A549 (cell line): ENCODE results near the gene SLC17A1. TPM values are rescaled to one million over a fixed set of nuclear protein-coding genes. Genes with fewer than 3 reads are reported as not detected.

Experiments
- ATAC-seq, 2 experiments: fragments of 200-7000 bp in 1 of 2; fragments of >200 bp in 1 of 2; cut with Nextera tagmentation in 1 of 2; cut with Tn5 transposase in 1 of 2; 3 replicates each; pipeline versions ENCODE4 v1.8.0 to v1.9.1; 2018 to 2020; ENCODE audit warnings: mild to moderate bottlenecking in 1 of 2, moderate library complexity in 1 of 2
- CTCF ChIA-PET: fragments of 300-600 bp; sonication (Branson Sonifier 250); formaldehyde crosslinking; extraction: SDS; loops from one replicate; lab custom pipeline; 2021; ENCODE audit warnings: antibody characterized with exemption, inconsistent platforms; lab: Yijun Ruan, JAX
- POLR2A ChIA-PET: fragments of 350-600 bp; formaldehyde crosslinking; extraction: SDS; loops from one replicate; lab custom pipeline; 2021; ENCODE audit warnings: antibody characterized with exemption, inconsistent platforms; lab: Yijun Ruan, JAX
- DNase-seq, 2 experiments: peaks; one replicate each; pipeline versions ENCODE4 v3.0.0 to v3.0.0-alpha.2; 2011 to 2016; ENCODE audit warnings: low read depth in 1 of 2, low spot score in 1 of 2
- FAIRE-seq: peaks from 2 replicates; lab custom pipeline; 2011; peaks lifted over from hg19 to GRCh38; lab: Jason Lieb, UNC
- H3K27ac ChIP-seq, 2 experiments: fragments of >200 bp; sonication (Bioruptor Twin); formaldehyde crosslinking; 3 replicates each; pipeline ENCODE4 v1.5.1; 2016 to 2017
- H3K4me1 ChIP-seq: fragments of >200 bp; sonication (Bioruptor Twin); formaldehyde crosslinking; 3 replicates; pipeline ENCODE4 v1.6.1; 2016
- H3K4me2 ChIP-seq: fragments of >200 bp; sonication (Bioruptor Twin); formaldehyde crosslinking; 3 replicates; pipeline ENCODE4 v1.6.1; 2016
- H3K4me3 ChIP-seq: fragments of >200 bp; sonication (Bioruptor Twin); formaldehyde crosslinking; 3 replicates; pipeline ENCODE4 v1.5.1; 2016
- H3K9me3 ChIP-seq: fragments of >200 bp; sonication (Bioruptor Twin); formaldehyde crosslinking; 3 replicates; pipeline ENCODE4 v1.6.1; 2016
- BHLHE40 ChIP-seq: IDR thresholded peaks from 2 replicates; pipeline ENCODE4 v1.6.1; 2012; ENCODE audit warnings: low read depth, low read length, inconsistent platforms
- CBX8 ChIP-seq: fragments of 200-600 bp; sonication (generic); IDR thresholded peaks from 2 replicates; pipeline ENCODE4 v1.6.1; 2016
- CHD4 ChIP-seq: fragments of 200-600 bp; sonication (generic); IDR thresholded peaks from 2 replicates; pipeline ENCODE4 v1.6.1; 2016; ENCODE audit warnings: antibody characterized with exemption, mild to moderate bottlenecking, borderline replicate concordance
- E2F6 ChIP-seq: IDR thresholded peaks from 2 replicates; pipeline ENCODE4 v1.6.1; 2012; ENCODE audit warnings: low read depth, borderline replicate concordance
- EP300 ChIP-seq, 2 experiments: fragments of >200 bp; sonication (Bioruptor Twin); formaldehyde crosslinking; IDR thresholded peaks; 2 replicates in 1 of 2; 3 replicates in 1 of 2; pipeline ENCODE4 v1.6.1; 2016 to 2017
- GATA3 ChIP-seq: IDR thresholded peaks from 2 replicates; pipeline ENCODE4 v1.6.1; 2012; ENCODE audit warnings: borderline replicate concordance
- HDAC2 ChIP-seq: fragments of 200-600 bp; sonication (generic); IDR thresholded peaks from 2 replicates; pipeline ENCODE4 v1.6.1; 2016
- HEYL ChIP-seq: fragments of 250-450 bp; sonication (Bioruptor Pico); IDR thresholded peaks from 2 replicates; pipeline ENCODE4 v1.8.0; 2021; ENCODE audit warnings: mild to moderate bottlenecking, moderate library complexity
- HOXB5 ChIP-seq: fragments of 250-450 bp; sonication (Bioruptor Pico); IDR thresholded peaks from 2 replicates; pipeline ENCODE4 v1.5.0; 2020; ENCODE audit warnings: mild to moderate bottlenecking, moderate library complexity
- JUN ChIP-seq, 2 experiments: fragments of >200 bp; sonication (Bioruptor Twin); formaldehyde crosslinking; IDR thresholded peaks; 2 replicates in 1 of 2; 3 replicates in 1 of 2; pipeline ENCODE4 v1.6.1; 2016 to 2017
- JUNB ChIP-seq: fragments of >200 bp; sonication (Bioruptor Twin); formaldehyde crosslinking; IDR thresholded peaks from 2 replicates; pipeline ENCODE4 v1.6.1; 2016
- KDM1A ChIP-seq: fragments of 200-600 bp; sonication (generic); IDR thresholded peaks from 2 replicates; pipeline ENCODE4 v1.6.1; 2016; ENCODE audit warnings: low read depth, mild to moderate bottlenecking
- MAFK ChIP-seq: fragments of 450-650 bp; IDR thresholded peaks from 2 replicates; pipeline ENCODE4 v1.6.1; 2014; ENCODE audit not compliant: partially characterized antibody
- MYC ChIP-seq: IDR thresholded peaks from 2 replicates; pipeline ENCODE4 v1.6.1; 2012; ENCODE audit warnings: mild to moderate bottlenecking, inconsistent platforms, low read length, improper control_type of control experiment, borderline replicate concordance
- NPAS2 ChIP-seq: fragments of 250-450 bp; sonication (Bioruptor Pico); IDR thresholded peaks from 2 replicates; pipeline ENCODE4 v1.8.0; 2022; ENCODE audit warnings: mild to moderate bottlenecking, moderate library complexity, borderline replicate concordance
- NR3C1 ChIP-seq: fragments of >200 bp; sonication (Bioruptor Twin); formaldehyde crosslinking; IDR thresholded peaks from 3 replicates; pipeline ENCODE4 v1.6.1; 2017
- PBX3 ChIP-seq: IDR thresholded peaks from 2 replicates; pipeline ENCODE4 v1.6.1; 2012
- RAD21 ChIP-seq, 2 experiments: fragments of >200 bp in 1 of 2; sonication (Bioruptor Twin) in 1 of 2; formaldehyde crosslinking in 1 of 2; IDR thresholded peaks in 1 of 2; conservative IDR thresholded peaks in 1 of 2; 2 replicates in 1 of 2; 3 replicates in 1 of 2; pipeline ENCODE4 v1.6.1; 2012 to 2018; ENCODE audit warnings: inconsistent platforms in 1 of 2
- RNF2 ChIP-seq: fragments of 200-600 bp; sonication (generic); IDR thresholded peaks from 2 replicates; pipeline ENCODE4 v1.6.1; 2016; ENCODE audit warnings: low read depth, mild to moderate bottlenecking, antibody characterized with exemption, moderate library complexity, borderline replicate concordance
- SMC3 ChIP-seq: fragments of >200 bp; sonication (Bioruptor Twin); formaldehyde crosslinking; IDR thresholded peaks from 3 replicates; pipeline ENCODE4 v1.6.1; 2018; ENCODE audit warnings: inconsistent platforms
- TFCP2L1 ChIP-seq: fragments of 250-450 bp; sonication (Bioruptor Pico); IDR thresholded peaks from 2 replicates; pipeline ENCODE4 v1.5.0; 2021; ENCODE audit warnings: mild to moderate bottlenecking
- TP53 ChIP-seq: fragments of 250-450 bp; sonication (Bioruptor Pico); IDR thresholded peaks from 2 replicates; pipeline ENCODE4 v1.5.0; 2021; ENCODE audit warnings: mild to moderate bottlenecking, moderate library complexity
- ZSCAN20 ChIP-seq: fragments of 250-450 bp; sonication (Bioruptor Pico); IDR thresholded peaks from 2 replicates; pipeline ENCODE4 v1.8.0; 2022; ENCODE audit warnings: mild to moderate bottlenecking, moderate library complexity
- WGBS: methylation state at CpG from one replicate; pipeline ENCODE4 v1.1.6; 2017; ENCODE audit errors: missing lambda C conversion rate; 5-methylcytosine and 5-hydroxymethylcytosine counted together
- polyA minus RNA-seq: library from RNA; depleted of rRNA, polyadenylated mRNA; stranded (reverse); fragments of >200 nt; gene quantifications from 2 replicates; pipeline ENCODE4 v1.2.3, GENCODE V29; 2011; rRNA and poly(A)+ RNA removed
- polyA plus RNA-seq, 4 experiments: library from polyadenylated mRNA; depleted of rRNA in 3 of 4; stranded (reverse); fragments of >200 nt; fragmentation: RNase III in 1 of 4; extraction: RNeasy Plus Mini Kit Qiagen cat#74134 plus additional on column Dnase treatment in 1 of 4; gene quantifications; 2 replicates in 3 of 4; 3 replicates in 1 of 4; pipeline ENCODE4 v1.2.3, GENCODE V29; 2011 to 2017
- TF ChIP-seq, protein P1 (sequence below): IDR thresholded peaks from 2 replicates; pipeline ENCODE4 v1.6.1; 2012

Gene SLC17A1, protein sequence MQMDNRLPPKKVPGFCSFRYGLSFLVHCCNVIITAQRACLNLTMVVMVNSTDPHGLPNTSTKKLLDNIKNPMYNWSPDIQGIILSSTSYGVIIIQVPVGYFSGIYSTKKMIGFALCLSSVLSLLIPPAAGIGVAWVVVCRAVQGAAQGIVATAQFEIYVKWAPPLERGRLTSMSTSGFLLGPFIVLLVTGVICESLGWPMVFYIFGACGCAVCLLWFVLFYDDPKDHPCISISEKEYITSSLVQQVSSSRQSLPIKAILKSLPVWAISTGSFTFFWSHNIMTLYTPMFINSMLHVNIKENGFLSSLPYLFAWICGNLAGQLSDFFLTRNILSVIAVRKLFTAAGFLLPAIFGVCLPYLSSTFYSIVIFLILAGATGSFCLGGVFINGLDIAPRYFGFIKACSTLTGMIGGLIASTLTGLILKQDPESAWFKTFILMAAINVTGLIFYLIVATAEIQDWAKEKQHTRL
- polyA plus RNA-seq (2011; rRNA removed) (1.1 and 1.2 TPM in 2 replicates), polyA plus RNA-seq (2017; fragmentation: RNase III; extraction: RNeasy Plus Mini Kit Qiagen cat#74134 plus additional on column Dnase treatment) (0.51 to 0.79 TPM (median 0.57 TPM) in 3 replicates), polyA minus RNA-seq (0.37 and 0.39 TPM in 2 replicates)
- 0.07 and 0.10 TPM in 2 replicates for polyA plus RNA-seq (2012; cell fraction: cytosol; rRNA removed)
- polyA plus RNA-seq (2012; cell fraction: nucleus; rRNA removed): 0.12 and 0.58 TPM in 2 replicates

DNA sequence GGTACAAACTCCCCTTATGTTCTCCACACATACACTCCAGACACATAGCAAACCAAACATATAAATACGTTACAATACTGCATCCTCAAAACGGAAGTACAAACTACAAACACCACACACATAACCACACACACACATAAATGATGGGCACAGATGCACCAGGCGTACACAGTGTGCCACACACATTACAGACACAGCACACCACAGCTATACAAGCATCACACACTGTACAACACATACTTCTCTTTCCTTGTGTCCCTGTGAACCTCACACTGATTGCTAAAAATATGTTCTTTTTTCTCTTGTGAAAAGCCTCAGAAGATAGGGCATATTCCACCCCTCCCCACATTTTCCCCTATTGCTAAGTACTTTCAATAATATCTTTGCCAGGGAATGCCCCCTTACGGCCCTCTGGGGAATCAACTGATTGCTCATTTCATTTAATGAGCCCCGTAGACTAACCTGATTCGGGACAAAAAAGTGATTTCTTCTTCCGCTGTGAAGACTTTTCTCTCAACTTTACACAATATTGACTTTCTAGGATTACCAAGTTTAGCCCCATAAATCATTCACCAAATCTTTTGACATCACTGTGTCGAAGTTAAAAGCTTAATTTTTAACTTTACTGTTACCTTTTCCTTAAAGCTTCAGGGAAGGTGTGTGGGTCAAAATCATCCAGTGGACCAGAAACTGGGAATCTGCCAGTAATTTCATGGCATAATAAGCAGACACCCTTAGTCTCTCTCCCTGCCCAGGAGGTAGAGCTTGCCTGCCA, at the start of gene SLC17A1:
Gene SLC17A1 (minus strand): TSS at position 521 of the 775 bp plus-strand sequence. CDS start 1,495 bp downstream, outside the sequence.
- TF ChIP-seq GATA3 (no peak), BHLHE40 (no peak), JUN (IDR thresholded peaks at IDR 0.05) (no peak)
- 19% methylated on average over 8 of the region's 8 CpGs for WGBS
- H3K4me1 ChIP-seq: peaks cover 28% of the 10 kb centered on the region
- peak in 1 of 2 experiments; percentile 16 for DNase-seq
- H3K27ac ChIP-seq: peak within 1 kb of the TSS; percentile 72 to 81
- CTCF ChIA-PET: interaction anchor here (0.6 kb wide), 2 partner anchors 38 to 464 kb away, joined by 3 to 4 read pairs; no protein-coding TSS in a partner anchor
- H3K4me2 ChIP-seq: peak within 1 kb of the TSS; percentile 69
- peak; percentile 24 to 59; a peak in 3 of 6 replicates for ATAC-seq
- no peak within 1 kb of the TSS for H3K4me3 ChIP-seq
- H3K9me3 ChIP-seq: no peaks in the 10 kb centered on the region
- no peak for FAIRE-seq
- POLR2A ChIA-PET: no interaction called here

DNA sequence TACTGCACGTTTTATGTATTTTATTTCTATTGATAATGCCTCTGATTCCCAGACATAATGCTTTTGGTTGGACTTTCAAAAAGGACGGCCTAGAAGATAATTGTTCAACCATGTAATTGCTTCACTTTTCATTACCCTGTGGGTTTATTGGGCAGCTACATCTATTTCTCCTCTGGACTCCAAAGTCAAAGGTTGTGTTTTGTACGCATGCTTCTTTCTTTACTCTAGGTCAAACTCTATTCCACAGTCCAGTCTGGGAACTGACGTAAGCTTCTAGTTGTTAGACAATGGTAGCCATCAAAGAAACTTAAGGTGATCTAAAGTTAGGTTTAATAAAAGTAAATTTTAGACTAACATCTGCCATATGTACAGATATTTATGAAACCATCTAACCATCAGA, 48.7 kb upstream of the SLC17A1 start:
- H3K4me2 ChIP-seq: no peak overlapping the region
- ChIA-PET CTCF (no interaction called here), POLR2A (no interaction called here)
- H3K27ac ChIP-seq: no peak overlapping the region
- no peak overlapping the region for H3K4me3 ChIP-seq
- peaks cover 38% of the 10 kb centered on the region for H3K4me1 ChIP-seq
- H3K9me3 ChIP-seq: no peaks in the 10 kb centered on the region
- TF ChIP-seq JUN (IDR thresholded peaks at IDR 0.05) (no peak), KDM1A (no peak), HDAC2 (no peak), JUNB (no peak)
- no peak for DNase-seq
- 87% methylated on average over 4 of the region's 4 CpGs for WGBS
- ATAC-seq: no peak
- FAIRE-seq: no peak

GRCh38 chr6:25878721-25879322, 47.0 kb upstream of the SLC17A1 start:
- TF ChIP-seq HEYL (CRISPR knock-in tag) (no peak), PBX3 (no peak), MAFK (no peak), NR3C1 (no peak), RAD21 (conservative IDR thresholded peaks at IDR 0.05 in 1 of 2, IDR thresholded peaks at IDR 0.05 in 1 of 2) (no peak), SMC3 (no peak), NPAS2 (no peak), ZSCAN20 (CRISPR knock-in tag) (no peak), EP300 (IDR thresholded peaks at IDR 0.05) (no peak), HOXB5 (no peak), CHD4 (no peak), MYC (no peak), TP53 (no peak), TFCP2L1 (CRISPR knock-in tag) (no peak), CBX8 (no peak), E2F6 (no peak), RNF2 (no peak)
- TF ChIP-seq, protein P1, sequence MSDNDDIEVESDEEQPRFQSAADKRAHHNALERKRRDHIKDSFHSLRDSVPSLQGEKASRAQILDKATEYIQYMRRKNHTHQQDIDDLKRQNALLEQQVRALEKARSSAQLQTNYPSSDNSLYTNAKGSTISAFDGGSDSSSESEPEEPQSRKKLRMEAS: no peak
- ATAC-seq: no peak
- Histone ChIP-seq H3K4me1 (peaks cover 45% of the 10 kb centered on the region), H3K4me3 (no peak overlapping the region), H3K27ac (peak overlapping the region in 1 of 2 experiments; percentile 43; a peak in 3 of 6 replicates), H3K4me2 (no peak overlapping the region), H3K9me3 (no peaks in the 10 kb centered on the region)
- no peak for FAIRE-seq
- ChIA-PET CTCF (no interaction called here), POLR2A (no interaction called here)
- no peak for DNase-seq
- 90% methylated on average over 2 of the region's 2 CpGs for WGBS
